Measurements from ENCODE around the gene FAM200A.

- TF ChIP-seq CTCF (IDR thresholded peaks at IDR 0.05), result peak in 3 of 6 experiments; percentile 21 to 34 (median 30)
- TF ChIP-seq POLR2A (IDR thresholded peaks at IDR 0.05), result no peak
Measured at GRCh38 chr7:99579956-99580777, 28.3 kb upstream of the FAM200A start.

Measured in adrenal gland (tissue), 5 donors.